GM13976 (cell line): ENCODE results near the gene TXNDC11.
A peak's percentile ranks its signal among the peaks of the same experiment; 100 is the strongest.

ENCODE experiments used
- DNase-seq: peaks from one replicate; pipeline ENCODE4 v3.0.0; 2012; ENCODE audit warnings: low spot score
- CTCF ChIP-seq: IDR thresholded peaks from 2 replicates; pipeline ENCODE4 v1.5.1; 2012; ENCODE audit warnings: borderline replicate concordance, mild to moderate bottlenecking; ENCODE audit not compliant: insufficient read depth; ENCODE audit errors: extremely low read depth, missing control alignments, control extremely low read depth
- in situ Hi-C: fragments of 300-500 bp; cut with MboI; formaldehyde crosslinking; loops from one replicate; pipeline ENCODE4 v1.12.0; 2022; ENCODE audit warnings: low sequenced_read_pairs, mixed read lengths, inconsistent platforms; ENCODE audit not compliant: unreplicated experiment

TXNDC11 gene

DNA sequence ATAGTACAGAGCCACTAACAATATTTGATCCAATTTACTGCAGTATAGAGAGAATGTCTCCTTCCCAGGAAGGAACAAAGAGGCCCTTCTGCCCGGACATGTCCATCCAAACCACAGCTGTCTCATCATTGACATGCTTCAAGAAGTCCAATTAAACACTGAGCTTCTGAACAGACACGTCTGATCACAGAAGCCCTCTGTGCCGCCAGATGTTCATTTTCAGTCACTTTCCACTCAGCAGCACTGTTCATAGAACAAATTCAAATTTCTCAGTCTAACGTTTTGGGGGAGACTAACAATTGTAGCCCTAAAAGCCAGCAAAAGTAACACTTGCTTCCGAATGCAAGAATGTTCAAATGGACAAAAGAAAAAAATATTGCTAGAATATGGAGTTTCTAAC lies 39.1 kb upstream of the TXNDC11 start:
- TF ChIP-seq CTCF = no peak
- in situ Hi-C loops = no loop called here
- no peak for DNase-seq

- in situ Hi-C loops = no loop called here
- DNase-seq = no peak
- TF ChIP-seq CTCF = no peak
These were observed 38.5 kb upstream of the TXNDC11 start for GRCh38 chr16:11780991-11781680.

DNA sequence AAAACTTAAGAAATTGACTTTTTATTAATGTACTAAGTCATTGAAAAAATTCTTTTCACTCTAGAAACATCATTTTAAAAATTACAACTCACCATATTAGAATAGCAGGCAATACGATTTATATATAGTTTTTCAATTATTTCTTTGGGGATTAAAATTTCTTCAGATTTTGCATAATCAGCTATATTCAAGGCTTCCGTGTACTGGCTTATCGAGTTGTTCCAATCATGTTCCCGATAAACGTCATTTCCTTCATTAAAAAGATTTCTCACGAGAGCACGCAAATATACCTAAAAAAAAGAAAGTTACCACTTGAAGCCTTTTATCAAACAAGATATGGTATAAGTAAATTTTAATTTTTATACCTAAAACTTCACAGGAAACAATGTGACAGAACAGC lies 36.4 kb upstream of the TXNDC11 start:
- in situ Hi-C loops = no loop called here
- no peak for DNase-seq
- no peak for TF ChIP-seq CTCF

- no peak for DNase-seq
- TF ChIP-seq CTCF = no peak
- in situ Hi-C loops = no loop called here
These were observed 31.5 kb upstream of the TXNDC11 start for GRCh38 chr16:11774065-11774626.

DNA sequence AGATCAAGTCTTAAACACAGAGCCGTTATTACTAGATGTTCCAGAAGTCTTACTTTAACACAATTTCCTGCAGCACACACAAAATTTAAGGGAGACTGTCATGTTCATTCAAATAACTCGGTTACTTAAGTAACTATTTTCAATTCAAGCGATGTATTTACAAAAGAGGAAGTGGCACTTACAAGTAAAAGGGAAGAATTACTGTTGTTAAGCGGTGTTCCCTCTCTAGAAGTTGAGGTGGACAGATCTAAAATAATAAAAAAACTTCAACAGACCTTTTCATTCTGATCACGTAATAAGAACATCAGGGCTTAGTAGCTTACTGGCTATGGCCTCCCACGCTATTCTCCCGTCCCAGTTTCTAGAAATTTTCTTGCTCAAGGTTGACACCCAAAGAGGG lies 26.2 kb upstream of the TXNDC11 start:
- DNase-seq = peak; percentile 35
- in situ Hi-C loops = no loop called here
- TF ChIP-seq CTCF = no peak

DNA sequence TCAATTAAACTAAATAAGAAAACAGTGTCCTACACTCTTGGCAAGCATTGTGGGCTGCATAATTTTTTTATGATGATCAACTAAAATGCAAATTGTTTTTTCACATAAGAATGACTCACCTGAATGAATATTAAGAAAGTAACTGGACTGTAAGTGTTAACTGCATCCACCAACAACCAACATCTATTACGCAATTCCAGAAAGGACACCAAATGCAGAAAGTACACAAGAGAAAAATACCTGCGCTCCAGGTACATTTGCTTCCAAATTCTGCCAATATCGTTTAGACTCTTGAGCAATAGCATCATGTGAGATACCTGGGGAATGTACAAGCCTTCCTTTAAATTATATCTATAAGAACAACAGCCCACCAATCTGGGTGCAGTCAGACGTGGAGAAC lies 19.8 kb upstream of the TXNDC11 start:
- in situ Hi-C loops = no loop called here
- TF ChIP-seq CTCF = no peak
- DNase-seq = no peak
